ENCODE data around the gene ITPR2. TPM values are rescaled to one million over a fixed set of nuclear protein-coding genes. Genes with fewer than 3 reads are reported as not detected.

ITPR2 gene
- polyA plus RNA-seq, 1 of the 3 experiments (the other 2 are of a cell fraction) = 2.3 TPM

- H3K4me3 ChIP-seq (ENCODE audit: low read depth in 2 of 2, low read length in 1 of 2) = no peak overlapping the region
- CTCF ChIA-PET = interaction anchor here (1.6 to 2.3 kb wide), 2 partner anchors 8 to 525 kb away, joined by 3 to 14 read pairs; no protein-coding TSS in a partner anchor
- H3K79me2 ChIP-seq (ENCODE audit: insufficient read depth) = no peaks in the 10 kb centered on the region
- TF ChIP-seq SMC3 (IDR thresholded peaks at IDR 0.05; ENCODE audit: low read depth, low read length) (no peak), EZH2phosphoT487 (IDR thresholded peaks at IDR 0.05; ENCODE audit: borderline replicate concordance, low read depth) (no peak), FOXJ3 (CRISPR knock-in tag; IDR thresholded peaks at IDR 0.05) (no peak), FOXM1 (IDR thresholded peaks at IDR 0.05; ENCODE audit: low read depth) (no peak), RFX5 (IDR thresholded peaks at IDR 0.05; ENCODE audit: low read length) (no peak), NRF1 (IDR thresholded peaks at IDR 0.05; ENCODE audit: low read depth, low read length) (no peak)
- 87% methylated on average over 5 of the region's 5 CpGs for WGBS (ENCODE audit: low lambda C conversion rate)
- H3K9me3 ChIP-seq = no peaks in the 10 kb centered on the region
- H3K9me2 ChIP-seq = no peaks in the 10 kb centered on the region
- H4K20me1 ChIP-seq (ENCODE audit: insufficient read depth) = no peaks in the 10 kb centered on the region
- H3K4me1 ChIP-seq (ENCODE audit: control insufficient read depth in 1 of 2, insufficient read depth in 2 of 2, low read depth in 1 of 2, low read length in 1 of 2) = no peaks in the 10 kb centered on the region; a peak in 1 of 4 replicates
- POLR2A ChIA-PET = no interaction called here
- no peak overlapping the region for H3K27ac ChIP-seq (ENCODE audit: low read depth in 2 of 2, low read length in 1 of 2)
- no peak overlapping the region for H2AFZ ChIP-seq (ENCODE audit: low read depth)
- H3K36me3 ChIP-seq (replicated peaks in 1 of 2; ENCODE audit: control insufficient read depth in 1 of 2, insufficient read depth in 2 of 2, low read length in 1 of 2) = peaks cover 14 to 36% of the 10 kb centered on the region in 2 experiments
- H3K9ac ChIP-seq = no peak overlapping the region
- no peak for DNase-seq
- no peaks in the 10 kb centered on the region for H3K27me3 ChIP-seq (ENCODE audit: insufficient read depth)
- no peak overlapping the region for H3K4me2 ChIP-seq
- no peaks in the 10 kb centered on the region for H3F3A ChIP-seq (replicated peaks; ENCODE audit: insufficient read depth)
Measured at GRCh38 chr12:26622601-26623000, 210.4 kb downstream of the ITPR2 start.

GRCh38 chr12:26621932-26622331, 211.1 kb downstream of the ITPR2 start:
- peaks cover 3% of the 10 kb centered on the region for H3F3A ChIP-seq (replicated peaks; ENCODE audit: insufficient read depth)
- no peak overlapping the region for H3K4me2 ChIP-seq
- peaks cover 14 to 34% of the 10 kb centered on the region in 2 experiments for H3K36me3 ChIP-seq (replicated peaks in 1 of 2; ENCODE audit: control insufficient read depth in 1 of 2, insufficient read depth in 2 of 2, low read length in 1 of 2)
- no peak overlapping the region for H3K4me3 ChIP-seq (ENCODE audit: low read depth in 2 of 2, low read length in 1 of 2)
- no peak for DNase-seq
- 88% methylated on average over 3 of the region's 3 CpGs for WGBS (ENCODE audit: low lambda C conversion rate)
- H3K9me3 ChIP-seq = no peaks in the 10 kb centered on the region
- H3K9ac ChIP-seq = no peak overlapping the region
- no peaks in the 10 kb centered on the region for H3K79me2 ChIP-seq (ENCODE audit: insufficient read depth)
- no peak overlapping the region for H2AFZ ChIP-seq (ENCODE audit: low read depth)
- H3K27me3 ChIP-seq (ENCODE audit: insufficient read depth) = no peaks in the 10 kb centered on the region
- CTCF ChIA-PET = no interaction called here
- H3K4me1 ChIP-seq (ENCODE audit: control insufficient read depth in 1 of 2, insufficient read depth in 2 of 2, low read depth in 1 of 2, low read length in 1 of 2) = no peaks in the 10 kb centered on the region; a peak in 1 of 4 replicates
- no peak overlapping the region for H3K27ac ChIP-seq (ENCODE audit: low read depth in 2 of 2, low read length in 1 of 2)
- H4K20me1 ChIP-seq (ENCODE audit: insufficient read depth) = no peaks in the 10 kb centered on the region
- H3K9me2 ChIP-seq = no peaks in the 10 kb centered on the region
- TF ChIP-seq, protein P1, sequence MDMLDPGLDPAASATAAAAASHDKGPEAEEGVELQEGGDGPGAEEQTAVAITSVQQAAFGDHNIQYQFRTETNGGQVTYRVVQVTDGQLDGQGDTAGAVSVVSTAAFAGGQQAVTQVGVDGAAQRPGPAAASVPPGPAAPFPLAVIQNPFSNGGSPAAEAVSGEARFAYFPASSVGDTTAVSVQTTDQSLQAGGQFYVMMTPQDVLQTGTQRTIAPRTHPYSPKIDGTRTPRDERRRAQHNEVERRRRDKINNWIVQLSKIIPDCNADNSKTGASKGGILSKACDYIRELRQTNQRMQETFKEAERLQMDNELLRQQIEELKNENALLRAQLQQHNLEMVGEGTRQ (IDR thresholded peaks at IDR 0.05; ENCODE audit: borderline replicate concordance, low read depth, low read length) = no peak
- TF ChIP-seq, protein P2, sequence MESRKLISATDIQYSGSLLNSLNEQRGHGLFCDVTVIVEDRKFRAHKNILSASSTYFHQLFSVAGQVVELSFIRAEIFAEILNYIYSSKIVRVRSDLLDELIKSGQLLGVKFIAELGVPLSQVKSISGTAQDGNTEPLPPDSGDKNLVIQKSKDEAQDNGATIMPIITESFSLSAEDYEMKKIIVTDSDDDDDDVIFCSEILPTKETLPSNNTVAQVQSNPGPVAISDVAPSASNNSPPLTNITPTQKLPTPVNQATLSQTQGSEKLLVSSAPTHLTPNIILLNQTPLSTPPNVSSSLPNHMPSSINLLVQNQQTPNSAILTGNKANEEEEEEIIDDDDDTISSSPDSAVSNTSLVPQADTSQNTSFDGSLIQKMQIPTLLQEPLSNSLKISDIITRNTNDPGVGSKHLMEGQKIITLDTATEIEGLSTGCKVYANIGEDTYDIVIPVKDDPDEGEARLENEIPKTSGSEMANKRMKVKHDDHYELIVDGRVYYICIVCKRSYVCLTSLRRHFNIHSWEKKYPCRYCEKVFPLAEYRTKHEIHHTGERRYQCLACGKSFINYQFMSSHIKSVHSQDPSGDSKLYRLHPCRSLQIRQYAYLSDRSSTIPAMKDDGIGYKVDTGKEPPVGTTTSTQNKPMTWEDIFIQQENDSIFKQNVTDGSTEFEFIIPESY (IDR thresholded peaks at IDR 0.05; ENCODE audit: borderline replicate concordance, low read depth) = no peak
- TF ChIP-seq FOSL2 (IDR thresholded peaks at IDR 0.05; ENCODE audit: borderline replicate concordance, low read depth) (no peak), POLR2AphosphoS5 (IDR thresholded peaks at IDR 0.05; ENCODE audit: low read depth, low read length) (no peak), NFIC (IDR thresholded peaks at IDR 0.05; ENCODE audit: borderline replicate concordance) (no peak), USF1 (IDR thresholded peaks at IDR 0.05; ENCODE audit: borderline replicate concordance, low read depth) (no peak), GABPA (IDR thresholded peaks at IDR 0.05; ENCODE audit: low read depth) (no peak), YY1 (IDR thresholded peaks at IDR 0.05; ENCODE audit: low read depth) (no peak), RAD21 (IDR thresholded peaks at IDR 0.05; ENCODE audit: low read length) (no peak), RCOR1 (IDR thresholded peaks at IDR 0.05; ENCODE audit: low read length) (no peak), EP300 (IDR thresholded peaks at IDR 0.05; ENCODE audit: borderline replicate concordance in 1 of 2, low read depth in 1 of 2, low read length in 1 of 2) (no peak), EZH2phosphoT487 (IDR thresholded peaks at IDR 0.05; ENCODE audit: borderline replicate concordance, low read depth) (no peak), ELF1 (IDR thresholded peaks at IDR 0.05) (no peak), FOXM1 (IDR thresholded peaks at IDR 0.05; ENCODE audit: low read depth) (no peak), NRF1 (IDR thresholded peaks at IDR 0.05; ENCODE audit: low read depth, low read length) (no peak)
- TF ChIP-seq, protein P3, sequence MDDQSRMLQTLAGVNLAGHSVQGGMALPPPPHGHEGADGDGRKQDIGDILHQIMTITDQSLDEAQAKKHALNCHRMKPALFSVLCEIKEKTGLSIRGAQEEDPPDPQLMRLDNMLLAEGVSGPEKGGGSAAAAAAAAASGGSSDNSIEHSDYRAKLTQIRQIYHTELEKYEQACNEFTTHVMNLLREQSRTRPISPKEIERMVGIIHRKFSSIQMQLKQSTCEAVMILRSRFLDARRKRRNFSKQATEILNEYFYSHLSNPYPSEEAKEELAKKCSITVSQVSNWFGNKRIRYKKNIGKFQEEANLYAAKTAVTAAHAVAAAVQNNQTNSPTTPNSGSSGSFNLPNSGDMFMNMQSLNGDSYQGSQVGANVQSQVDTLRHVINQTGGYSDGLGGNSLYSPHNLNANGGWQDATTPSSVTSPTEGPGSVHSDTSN (IDR thresholded peaks at IDR 0.05) = no peak
- TF ChIP-seq, protein P4, sequence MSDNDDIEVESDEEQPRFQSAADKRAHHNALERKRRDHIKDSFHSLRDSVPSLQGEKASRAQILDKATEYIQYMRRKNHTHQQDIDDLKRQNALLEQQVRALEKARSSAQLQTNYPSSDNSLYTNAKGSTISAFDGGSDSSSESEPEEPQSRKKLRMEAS (IDR thresholded peaks at IDR 0.05; ENCODE audit: low read depth) = no peak
- POLR2A ChIA-PET = no interaction called here
